ENCODE results near the gene LKAAEAR1.

Gene LKAAEAR1

DNA sequence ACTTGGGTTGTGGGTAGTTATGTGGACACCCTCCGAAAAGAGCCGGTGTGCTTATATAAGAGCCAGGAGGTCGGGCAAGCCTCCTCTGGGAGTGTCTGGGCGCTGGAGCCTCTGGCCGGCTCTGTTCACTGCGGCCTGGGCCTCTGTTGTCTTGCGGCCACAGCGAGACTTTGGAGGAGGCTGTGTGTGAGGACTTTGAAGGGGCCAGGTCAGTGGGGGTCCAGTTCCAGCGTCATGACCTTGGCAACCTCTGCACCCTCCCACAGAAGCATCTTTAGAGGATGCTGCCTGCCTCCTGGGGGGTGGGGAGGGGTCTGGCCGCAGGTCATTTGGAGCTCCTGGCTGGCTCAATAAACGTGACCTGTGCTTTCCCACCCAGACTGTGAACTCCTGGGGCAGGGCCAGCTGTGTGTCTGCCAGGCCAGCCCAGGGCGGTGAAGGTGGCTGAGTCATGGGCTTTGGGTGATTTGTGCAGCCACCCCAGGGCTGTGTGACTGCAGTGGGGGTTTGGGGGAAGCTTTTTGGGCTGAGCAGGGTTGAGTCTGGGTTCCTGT is 20.0 kb downstream of the LKAAEAR1 start:
- no peak for DNase-seq

- no peak for DNase-seq
Measured at GRCh38 chr20:64063389-64064144, 20.6 kb downstream of the LKAAEAR1 start.

- peak; percentile 78 for DNase-seq
Measured at GRCh38 chr20:64062596-64063388, 21.4 kb downstream of the LKAAEAR1 start, which contains the start of gene TCEA2. Gene TCEA2, plus strand, starts transcription at chr20:64063198. Its CDS starts 115 bp downstream, at chr20:64063313.

GRCh38 chr20:64062276-64062595 is 22.0 kb downstream of the LKAAEAR1 start:
- no peak for DNase-seq

DNA sequence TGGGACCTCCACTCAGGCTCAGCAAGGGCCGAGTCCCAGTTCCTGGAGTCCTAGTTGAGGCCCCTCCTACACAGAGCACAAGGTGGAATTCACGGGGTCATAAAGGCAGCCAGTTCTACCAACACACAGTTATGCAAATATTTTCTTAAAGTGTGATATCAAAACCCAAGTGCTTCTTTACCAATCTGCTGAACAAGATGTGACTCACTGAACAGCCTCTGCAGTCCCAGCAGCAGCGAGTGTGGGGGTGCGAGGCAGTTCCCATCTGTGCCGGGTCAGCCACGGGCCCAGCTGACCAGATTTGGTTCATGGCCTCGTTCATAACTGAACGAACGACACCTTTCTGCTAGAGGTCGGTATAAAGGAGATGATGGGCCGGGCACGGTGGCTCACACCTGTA is 25.7 kb downstream of the LKAAEAR1 start:
- no peak for DNase-seq

- DNase-seq: peak; percentile 34
Measured at GRCh38 chr20:64057628-64058498, 26.3 kb downstream of the LKAAEAR1 start.

DNA sequence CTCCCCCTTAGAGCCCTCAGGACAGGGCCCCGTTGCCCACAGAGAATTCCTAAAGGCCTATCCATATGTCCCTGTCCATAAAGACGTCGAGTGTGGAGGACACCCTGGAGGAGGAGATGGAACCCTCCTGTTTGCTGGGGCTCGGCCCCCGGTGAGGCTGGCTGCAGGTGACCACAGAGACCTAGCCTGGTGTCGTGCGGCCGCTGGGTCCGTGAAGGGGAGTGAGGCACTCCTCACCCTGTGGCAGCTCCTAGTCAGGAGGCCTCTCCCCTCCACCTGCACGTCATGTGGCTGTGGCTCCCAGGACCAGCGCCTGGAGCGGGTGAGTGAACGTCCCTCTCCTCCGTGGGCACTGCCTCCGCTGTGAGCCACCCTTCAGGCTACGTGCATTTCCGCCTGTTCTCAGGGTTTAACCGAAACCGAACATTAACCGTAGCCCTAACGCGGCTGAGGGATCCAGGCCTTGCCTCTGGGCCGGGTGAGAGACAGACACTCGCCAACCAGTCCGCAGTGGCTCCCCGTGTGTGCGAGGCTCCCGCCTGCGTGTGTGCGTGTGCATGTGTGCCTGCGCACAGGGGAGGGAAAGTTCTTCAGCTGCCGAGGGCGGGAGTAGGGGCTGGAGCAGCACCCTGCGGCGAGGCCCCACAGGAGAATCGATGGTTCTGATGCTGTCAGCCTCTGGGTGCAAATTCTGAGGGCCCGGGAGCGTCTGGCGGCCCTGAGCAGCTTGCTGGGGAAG is 27.1 kb downstream of the LKAAEAR1 start:
- DNase-seq: no peak

DNA sequence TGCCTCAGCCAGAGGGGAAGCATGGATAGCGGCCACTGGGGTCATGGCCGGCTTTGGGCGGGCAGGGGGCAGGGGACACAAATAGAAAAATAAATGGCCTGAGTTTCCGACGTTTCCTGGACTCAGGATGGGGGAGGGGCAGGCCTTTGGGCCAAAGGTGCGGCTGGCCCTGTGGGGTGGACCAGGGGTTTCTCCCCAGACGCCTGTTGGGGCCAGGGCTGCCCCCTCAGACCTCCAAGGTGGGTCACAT is 27.6 kb downstream of the LKAAEAR1 start:
- DNase-seq: no peak

- DNase-seq: no peak
Measured at GRCh38 chr20:64055893-64056638, 28.1 kb downstream of the LKAAEAR1 start.

GRCh38 chr20:64055396-64055892 is 28.8 kb downstream of the LKAAEAR1 start:
- DNase-seq: no peak

GRCh38 chr20:64053841-64054661 is 30.1 kb downstream of the LKAAEAR1 start:
- no peak for DNase-seq

- no peak for DNase-seq
Measured at GRCh38 chr20:64052987-64053840, 31.0 kb downstream of the LKAAEAR1 start.

- DNase-seq: no peak
Measured at GRCh38 chr20:64052326-64052722, 31.9 kb downstream of the LKAAEAR1 start.

DNA sequence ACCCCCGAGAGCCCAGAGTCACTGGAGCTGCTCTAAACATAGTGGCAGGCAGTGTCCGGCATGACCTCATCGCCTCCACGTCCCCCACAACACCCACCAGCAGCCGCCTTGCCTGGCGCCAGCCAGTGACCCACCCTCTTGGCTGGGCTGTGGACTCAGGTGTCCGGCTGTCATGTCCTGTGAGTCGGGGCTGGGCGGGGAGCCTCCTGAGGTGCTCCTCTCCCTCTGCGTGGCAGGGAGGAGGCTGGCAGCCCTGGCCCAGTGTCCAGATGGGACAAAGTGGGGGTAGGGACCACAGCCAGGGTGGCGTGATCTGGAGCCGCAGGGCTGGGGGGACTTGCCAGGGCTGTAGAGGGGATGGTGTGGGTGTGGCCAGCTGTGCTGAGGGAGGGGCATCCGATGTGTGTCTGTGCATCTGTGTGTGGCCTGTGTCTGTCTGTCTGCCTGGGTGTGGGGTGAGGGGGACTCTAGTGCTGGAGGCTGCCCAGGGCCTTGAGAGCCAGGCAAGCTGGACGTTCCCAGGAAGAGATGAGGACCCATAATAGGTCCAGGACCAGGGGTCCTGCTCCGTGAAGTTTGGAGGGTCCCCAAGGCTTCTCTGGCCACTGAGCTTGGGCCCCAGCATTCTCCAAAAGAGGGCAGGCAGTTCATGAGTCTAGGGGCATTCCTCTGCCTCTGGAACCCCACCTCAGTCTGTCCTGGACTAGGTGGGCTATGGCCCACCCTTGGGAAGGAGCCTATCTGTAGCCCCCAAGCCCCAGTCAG is 32.5 kb downstream of the LKAAEAR1 start:
- DNase-seq: no peak

- no peak for DNase-seq
Measured at GRCh38 chr20:64051033-64051452, 33.2 kb downstream of the LKAAEAR1 start.

- DNase-seq: no peak
Measured at GRCh38 chr20:64050261-64051032, 33.8 kb downstream of the LKAAEAR1 start.

- no peak for DNase-seq
Measured at GRCh38 chr20:64049878-64050260, 34.3 kb downstream of the LKAAEAR1 start.

All from NCI-H2029 (cell line).